ENCODE measurements around the gene IL5. TPM values are rescaled to one million over a fixed set of nuclear protein-coding genes. Genes with fewer than 3 reads are reported as not detected.
"Not testable (repeated sequence)": the region's sequence is repeated elsewhere in the genome, so short reads cannot be mapped to it uniquely, and the experiment has no call there.

The IL5 gene
- total and polyA plus RNA-seq, 4 donors: 0.50 to 0.86 TPM; not detected in 2

- Histone ChIP-seq H3K4me1 (ENCODE audit: control insufficient read depth, insufficient read depth, low read length) (peaks cover 5% of the 10 kb centered on the region), H3K4me3 (ENCODE audit: low read depth, low read length) (no peak overlapping the region), H3K27me3 (ENCODE audit: control insufficient read depth, insufficient read depth, low read length) (no peaks in the 10 kb centered on the region), H3K9me3 (ENCODE audit: control insufficient read depth, insufficient read depth, low read length) (no peaks in the 10 kb centered on the region), H3K27ac (ENCODE audit: low read depth, low read length) (no peak overlapping the region), H3K36me3 (ENCODE audit: control insufficient read depth, insufficient read depth, low read length) (no peaks in the 10 kb centered on the region)
- DNase-seq (ENCODE audit: low read depth in 4 of 6, low spot score in 6 of 6): no peak
- WGBS (ENCODE audit: insufficient coverage): 73% methylated on average over 5 of the region's 5 CpGs
Measured at GRCh38 chr5:132540149-132540548, 3.2 kb downstream of the IL5 start.

- no peaks in the 10 kb centered on the region for H3K27me3 ChIP-seq (ENCODE audit: control insufficient read depth, insufficient read depth, low read length)
- 89% methylated on average over 4 of the region's 4 CpGs for WGBS (ENCODE audit: insufficient coverage)
- DNase-seq (ENCODE audit: low read depth in 4 of 6, low spot score in 6 of 6): no peak
Measured at GRCh38 chr5:132539716-132540115, 3.6 kb downstream of the IL5 start.

GRCh38 chr5:132530946-132531345 lies 12.4 kb downstream of the IL5 start:
- H3K27me3 ChIP-seq (ENCODE audit: control insufficient read depth, insufficient read depth, low read length): no peaks in the 10 kb centered on the region
- no CpG with 5 or more reads among the region's 4 CpGs for WGBS (ENCODE audit: insufficient coverage)
- DNase-seq (ENCODE audit: low read depth in 4 of 6, low spot score in 6 of 6): no peak
- no peak overlapping the region for H3K27ac ChIP-seq (ENCODE audit: low read depth, low read length)
- H3K4me3 ChIP-seq (ENCODE audit: low read depth, low read length): no peak overlapping the region
- peaks cover 6% of the 10 kb centered on the region for H3K4me1 ChIP-seq (ENCODE audit: control insufficient read depth, insufficient read depth, low read length)
- no peaks in the 10 kb centered on the region for H3K9me3 ChIP-seq (ENCODE audit: control insufficient read depth, insufficient read depth, low read length)
- no peaks in the 10 kb centered on the region for H3K36me3 ChIP-seq (ENCODE audit: control insufficient read depth, insufficient read depth, low read length)

More at GRCh38 chr5:132539716-132540115, 3.6 kb downstream of the IL5 start:
- no peaks in the 10 kb centered on the region for H3K9me3 ChIP-seq (ENCODE audit: control insufficient read depth, insufficient read depth, low read length)
- H3K4me1 ChIP-seq (ENCODE audit: control insufficient read depth, insufficient read depth, low read length): peaks cover 5% of the 10 kb centered on the region
- no peak overlapping the region for H3K27ac ChIP-seq (ENCODE audit: low read depth, low read length)
- H3K4me3 ChIP-seq (ENCODE audit: low read depth, low read length): no peak overlapping the region
- no peaks in the 10 kb centered on the region for H3K36me3 ChIP-seq (ENCODE audit: control insufficient read depth, insufficient read depth, low read length)

GRCh38 chr5:132528866-132529634 lies 14.3 kb downstream of the IL5 start:
- Histone ChIP-seq H3K36me3 (ENCODE audit: control insufficient read depth, insufficient read depth, low read length) (no peaks in the 10 kb centered on the region), H3K27ac (ENCODE audit: low read depth, low read length) (no peak overlapping the region), H3K4me1 (ENCODE audit: control insufficient read depth, insufficient read depth, low read length) (peaks cover 6% of the 10 kb centered on the region), H3K4me3 (ENCODE audit: low read depth, low read length) (no peak overlapping the region), H3K9me3 (ENCODE audit: control insufficient read depth, insufficient read depth, low read length) (no peaks in the 10 kb centered on the region), H3K27me3 (ENCODE audit: control insufficient read depth, insufficient read depth, low read length) (no peaks in the 10 kb centered on the region)
- DNase-seq (ENCODE audit: low read depth in 4 of 6, low spot score in 6 of 6): no peak
- WGBS (ENCODE audit: insufficient coverage): 83% methylated on average over 3 of the region's 6 CpGs

GRCh38 chr5:132528021-132528420 lies 15.3 kb downstream of the IL5 start:
- DNase-seq (ENCODE audit: low read depth in 4 of 6, low spot score in 6 of 6): peak in 1 of 6 donors; percentile 2
- 95% methylated on average over 2 of the region's 2 CpGs for WGBS (ENCODE audit: insufficient coverage)

GRCh38 chr5:132526974-132527564 lies 16.3 kb downstream of the IL5 start:
- no peak for DNase-seq (ENCODE audit: low read depth in 4 of 6, low spot score in 6 of 6)
- Histone ChIP-seq H3K4me1 (ENCODE audit: control insufficient read depth, insufficient read depth, low read length) (peaks cover 6% of the 10 kb centered on the region), H3K36me3 (ENCODE audit: control insufficient read depth, insufficient read depth, low read length) (no peaks in the 10 kb centered on the region), H3K4me3 (ENCODE audit: low read depth, low read length) (no peak overlapping the region), H3K27me3 (ENCODE audit: control insufficient read depth, insufficient read depth, low read length) (no peaks in the 10 kb centered on the region), H3K27ac (ENCODE audit: low read depth, low read length) (no peak overlapping the region), H3K9me3 (ENCODE audit: control insufficient read depth, insufficient read depth, low read length) (no peaks in the 10 kb centered on the region)
- WGBS (ENCODE audit: insufficient coverage): 80% methylated on average over 8 of the region's 8 CpGs

More at GRCh38 chr5:132528021-132528420, 15.3 kb downstream of the IL5 start:
- no peaks in the 10 kb centered on the region for H3K36me3 ChIP-seq (ENCODE audit: control insufficient read depth, insufficient read depth, low read length)
- no peak overlapping the region for H3K27ac ChIP-seq (ENCODE audit: low read depth, low read length)
- H3K9me3 ChIP-seq (ENCODE audit: control insufficient read depth, insufficient read depth, low read length): no peaks in the 10 kb centered on the region
- H3K27me3 ChIP-seq (ENCODE audit: control insufficient read depth, insufficient read depth, low read length): no peaks in the 10 kb centered on the region
- no peak overlapping the region for H3K4me3 ChIP-seq (ENCODE audit: low read depth, low read length)
- H3K4me1 ChIP-seq (ENCODE audit: control insufficient read depth, insufficient read depth, low read length): peaks cover 6% of the 10 kb centered on the region

GRCh38 chr5:132526290-132526973 lies 16.9 kb downstream of the IL5 start:
- WGBS (ENCODE audit: insufficient coverage): 33% methylated on average over 9 of the region's 11 CpGs
- H3K4me3 ChIP-seq (ENCODE audit: low read depth, low read length): no peak overlapping the region
- peak in 3 of 6 donors; percentile 36 to 83 (median 76) for DNase-seq (ENCODE audit: low read depth in 4 of 6, low spot score in 6 of 6)

GRCh38 chr5:132525299-132525724 lies 18.0 kb downstream of the IL5 start:
- no peak for DNase-seq (ENCODE audit: low read depth in 4 of 6, low spot score in 6 of 6)
- H3K9me3 ChIP-seq (ENCODE audit: control insufficient read depth, insufficient read depth, low read length): peaks cover 4% of the 10 kb centered on the region
- no peak overlapping the region for H3K4me3 ChIP-seq (ENCODE audit: low read depth, low read length)
- no peaks in the 10 kb centered on the region for H3K36me3 ChIP-seq (ENCODE audit: control insufficient read depth, insufficient read depth, low read length)
- H3K27ac ChIP-seq (ENCODE audit: low read depth, low read length): no peak overlapping the region
- H3K4me1 ChIP-seq (ENCODE audit: control insufficient read depth, insufficient read depth, low read length): peaks cover 6% of the 10 kb centered on the region
- H3K27me3 ChIP-seq (ENCODE audit: control insufficient read depth, insufficient read depth, low read length): no peaks in the 10 kb centered on the region

More at GRCh38 chr5:132526290-132526973, 16.9 kb downstream of the IL5 start:
- H3K27me3 ChIP-seq (ENCODE audit: control insufficient read depth, insufficient read depth, low read length): no peaks in the 10 kb centered on the region
- H3K4me1 ChIP-seq (ENCODE audit: control insufficient read depth, insufficient read depth, low read length): peaks cover 6% of the 10 kb centered on the region
- H3K27ac ChIP-seq (ENCODE audit: low read depth, low read length): no peak overlapping the region
- H3K36me3 ChIP-seq (ENCODE audit: control insufficient read depth, insufficient read depth, low read length): no peaks in the 10 kb centered on the region
- no peaks in the 10 kb centered on the region for H3K9me3 ChIP-seq (ENCODE audit: control insufficient read depth, insufficient read depth, low read length)

- WGBS (ENCODE audit: insufficient coverage): 88% methylated on average over 5 of the region's 5 CpGs
- H3K9me3 ChIP-seq (ENCODE audit: control insufficient read depth, insufficient read depth, low read length); H3K4me1 ChIP-seq (ENCODE audit: control insufficient read depth, insufficient read depth, low read length); H3K4me3 ChIP-seq (ENCODE audit: low read depth, low read length); DNase-seq (ENCODE audit: low read depth in 4 of 6, low spot score in 6 of 6); H3K27ac ChIP-seq (ENCODE audit: low read depth, low read length); H3K36me3 ChIP-seq (ENCODE audit: control insufficient read depth, insufficient read depth, low read length); H3K27me3 ChIP-seq (ENCODE audit: control insufficient read depth, insufficient read depth, low read length): not testable (repeated sequence)
Measured at GRCh38 chr5:132524877-132525276, 18.4 kb downstream of the IL5 start.
